Measurements from ENCODE around the gene GPR132.
A peak's percentile ranks its signal among the peaks of the same experiment; 100 is the strongest.

The GPR132 gene

GRCh38 chr14:105015905-105016304 lies 49.3 kb downstream of the GPR132 start:
- no peak for DNase-seq

GRCh38 chr14:105015242-105015641 lies 50.0 kb downstream of the GPR132 start:
- DNase-seq, result no peak

- no peak for DNase-seq
Observed at GRCh38 chr14:105014631-105015030, 50.6 kb downstream of the GPR132 start.

- no peak for DNase-seq
Observed at GRCh38 chr14:105014032-105014431, 51.2 kb downstream of the GPR132 start.

GRCh38 chr14:105013150-105013785 lies 52.0 kb downstream of the GPR132 start:
- DNase-seq, result peak; percentile 48 to 74

GRCh38 chr14:105012171-105012985 lies 52.9 kb downstream of the GPR132 start:
- DNase-seq, result no peak

GRCh38 chr14:105011312-105011990 lies 53.8 kb downstream of the GPR132 start:
- no peak for DNase-seq

- DNase-seq, result no peak
Observed at GRCh38 chr14:105010891-105011291, 54.3 kb downstream of the GPR132 start.

GRCh38 chr14:105010106-105010505 lies 55.1 kb downstream of the GPR132 start:
- DNase-seq, result no peak

GRCh38 chr14:105007593-105008264 lies 57.5 kb downstream of the GPR132 start:
- DNase-seq, result no peak

GRCh38 chr14:105006831-105007592 lies 58.2 kb downstream of the GPR132 start:
- DNase-seq, result no peak

- no peak for DNase-seq
Observed at GRCh38 chr14:105005929-105006830, 59.0 kb downstream of the GPR132 start.

- DNase-seq, result no peak
Observed at GRCh38 chr14:105005329-105005928, 59.8 kb downstream of the GPR132 start.
